Naive thymus-derived CD4-positive, alpha-beta T cell (primary cell): ENCODE results near the gene NRGN. TPM values are rescaled to one million over a fixed set of nuclear protein-coding genes. Genes with fewer than 3 reads are reported as not detected.
A peak's percentile ranks its signal among the peaks of the same experiment; 100 is the strongest.

ENCODE experiments used
- ATAC-seq: fragments of 150-1000 bp; cut with Tn5 transposase; 2 replicates; pipeline ENCODE4 v1.10.0; 2021; ENCODE audit warnings: mild to moderate bottlenecking, moderate library complexity
- CTCF ChIA-PET: fragments of 350-600 bp; sonication (Branson Sonifier 250); formaldehyde crosslinking; loops from one replicate; lab custom pipeline; 2021; ENCODE audit warnings: antibody characterized with exemption; lab: Charles Lee
- POLR2A ChIA-PET: fragments of 350-600 bp; sonication (Branson Sonifier 250); formaldehyde crosslinking; loops from one replicate; lab custom pipeline; 2021; ENCODE audit warnings: antibody characterized with exemption, inconsistent platforms; lab: Charles Lee
- DNase-seq, 9 donors: peaks; one replicate each; pipeline versions ENCODE4 v3.0.0 to v3.0.0-alpha.2; 2020 to 2022; ENCODE audit warnings: mixed read lengths in 1 of 9
- H3K27ac ChIP-seq: one replicate; pipeline ENCODE4 v1.7.0; 2013; ENCODE audit warnings: mild to moderate bottlenecking, low read depth, low read length, moderate library complexity
- H3K27me3 ChIP-seq, 2 donors: one replicate each; pipeline ENCODE4 v1.7.0; 2013; ENCODE audit warnings: low read length in 2 of 2, mild to moderate bottlenecking in 2 of 2, moderate library complexity in 2 of 2; ENCODE audit not compliant: control insufficient read depth in 2 of 2, insufficient read depth in 2 of 2
- H3K36me3 ChIP-seq, 3 experiments: 1 replicate in 2 of 3; 2 replicates in 1 of 3; pipeline ENCODE4 v1.7.0; 2013; ENCODE audit warnings: low read length in 3 of 3, mild to moderate bottlenecking in 3 of 3, moderate library complexity in 1 of 3; ENCODE audit not compliant: insufficient read depth in 3 of 3, control insufficient read depth in 2 of 3
- H3K4me1 ChIP-seq, 2 donors: one replicate each; pipeline ENCODE4 v1.7.0; 2013; ENCODE audit warnings: low read length in 2 of 2, mild to moderate bottlenecking in 2 of 2, moderate library complexity in 1 of 2; ENCODE audit not compliant: control insufficient read depth in 2 of 2, insufficient read depth in 2 of 2
- H3K4me3 ChIP-seq: 2 replicates; pipeline ENCODE4 v1.7.0; 2013; ENCODE audit warnings: mild to moderate bottlenecking, low read length
- H3K9me3 ChIP-seq, 3 experiments: 1 replicate in 2 of 3; 2 replicates in 1 of 3; pipeline ENCODE4 v1.7.0; 2013; ENCODE audit warnings: low read length in 3 of 3; ENCODE audit not compliant: control insufficient read depth in 2 of 3
- H3K27ac Mint-ChIP-seq, 9 donors: one replicate each; pipeline ENCODE4 v1.8.0; 2020 to 2022; ENCODE audit warnings: mixed read lengths in 9 of 9, mild to moderate bottlenecking in 8 of 9, moderate library complexity in 5 of 9, inconsistent platforms in 2 of 9
- H3K27me3 Mint-ChIP-seq, 5 donors: one replicate each; pipeline ENCODE4 v1.8.0; 2021 to 2022; ENCODE audit warnings: mixed read lengths in 5 of 5, mild to moderate bottlenecking in 1 of 5
- H3K36me3 Mint-ChIP-seq, 5 donors: one replicate each; pipeline ENCODE4 v1.8.0; 2020 to 2022; ENCODE audit warnings: mixed read lengths in 5 of 5, mild to moderate bottlenecking in 3 of 5, inconsistent platforms in 1 of 5
- H3K4me1 Mint-ChIP-seq, 7 donors: one replicate each; pipeline ENCODE4 v1.8.0; 2020 to 2022; ENCODE audit warnings: mixed read lengths in 7 of 7, mild to moderate bottlenecking in 3 of 7, inconsistent platforms in 1 of 7
- H3K4me3 Mint-ChIP-seq, 10 donors: one replicate each; pipeline ENCODE4 v1.8.0; 2020 to 2022; ENCODE audit warnings: mild to moderate bottlenecking in 10 of 10, mixed read lengths in 10 of 10, moderate library complexity in 6 of 10, inconsistent platforms in 2 of 10
- H3K9me3 Mint-ChIP-seq, 11 donors: one replicate each; pipeline ENCODE4 v1.8.0; 2020 to 2022; ENCODE audit warnings: mixed read lengths in 11 of 11, mild to moderate bottlenecking in 4 of 11, inconsistent platforms in 1 of 11, moderate library complexity in 1 of 11
- intact Hi-C, 2 donors: fragments of 100-400 bp; cut with micrococcal nuclease; formaldehyde crosslinking; loops; one replicate each; pipeline ENCODE4 v1.15.1; 2023
- polyA plus RNA-seq, 2 donors: library from polyadenylated mRNA; unstranded; fragments of 300-500 nt; fragmentation: Illumina TruSeq; gene quantifications; one replicate each; pipeline ENCODE4 v1.2.3, GENCODE V29; 2021
- total RNA-seq, 6 experiments: library from RNA in 5 of 6; stranded (reverse) in 5 of 6; gene quantifications; 1 replicate in 5 of 6; 2 replicates in 1 of 6; pipeline ENCODE4 v1.2.3 and lab custom pipeline; 2021 to 2026

NRGN gene
- total and polyA plus RNA-seq, 7 experiments from 2014 or later, result 1.2 to 48.7 (median 4.9) TPM; not detected in 2

- Mint-ChIP-seq H3K27me3 (peaks cover 6 to 68% (median 15%) of the 10 kb centered on the region in 5 donors), H3K36me3 (no peaks in the 10 kb centered on the region), H3K27ac (no peak overlapping the region), H3K9me3 (no peaks in the 10 kb centered on the region), H3K4me3 (no peak overlapping the region), H3K4me1 (peaks cover 6 to 30% (median 23%) of the 10 kb centered on the region in 7 donors)
- CTCF ChIA-PET, result no interaction called here
- Histone ChIP-seq H3K9me3 (no peaks in the 10 kb centered on the region), H3K27ac (no peak overlapping the region), H3K27me3 (no peaks in the 10 kb centered on the region), H3K36me3 (no peaks in the 10 kb centered on the region), H3K4me3 (no peak overlapping the region), H3K4me1 (peaks cover 0 to 5% of the 10 kb centered on the region in 2 donors)
- no peak for DNase-seq
- ATAC-seq, result no peak
- intact Hi-C loops, result no loop called here
- POLR2A ChIA-PET, result interaction anchor here (0.5 to 1.5 kb wide), 2 partner anchors 19 to 64 kb away, joined by 3 read pairs; no protein-coding TSS in a partner anchor
Observed at GRCh38 chr11:124724979-124725718, 14.6 kb upstream of the NRGN start.

- no peak for ATAC-seq
- no peaks in the 10 kb centered on the region for H3K9me3 Mint-ChIP-seq
- no peaks in the 10 kb centered on the region for H3K36me3 ChIP-seq
- no peaks in the 10 kb centered on the region for H3K9me3 ChIP-seq
- H3K27ac Mint-ChIP-seq, result peak overlapping the region in 1 of 9 donors; percentile 3
- peaks cover 6 to 30% (median 23%) of the 10 kb centered on the region in 7 donors for H3K4me1 Mint-ChIP-seq
- intact Hi-C loops, result no loop called here
- no peaks in the 10 kb centered on the region for H3K27me3 ChIP-seq
- DNase-seq, result no peak
- peaks cover 6 to 63% (median 15%) of the 10 kb centered on the region in 5 donors for H3K27me3 Mint-ChIP-seq
- ChIA-PET CTCF (no interaction called here), POLR2A (interaction anchor here (0.5 to 1.5 kb wide), 2 partner anchors 19 to 64 kb away, joined by 3 read pairs; no protein-coding TSS in a partner anchor)
- no peak overlapping the region for H3K4me3 ChIP-seq
- no peak overlapping the region for H3K27ac ChIP-seq
- no peak overlapping the region for H3K4me3 Mint-ChIP-seq
- H3K4me1 ChIP-seq, result peaks cover 0 to 5% of the 10 kb centered on the region in 2 donors
- H3K36me3 Mint-ChIP-seq, result no peaks in the 10 kb centered on the region
Observed at GRCh38 chr11:124725719-124726105, 14.0 kb upstream of the NRGN start.

- H3K9me3 Mint-ChIP-seq, result no peaks in the 10 kb centered on the region
- ChIA-PET CTCF (no interaction called here), POLR2A (no interaction called here)
- Histone ChIP-seq H3K27me3 (no peaks in the 10 kb centered on the region), H3K27ac (no peak overlapping the region), H3K9me3 (no peaks in the 10 kb centered on the region), H3K36me3 (no peaks in the 10 kb centered on the region), H3K4me3 (no peak overlapping the region), H3K4me1 (peaks cover 0 to 2% of the 10 kb centered on the region in 2 donors)
- H3K27me3 Mint-ChIP-seq, result peaks cover 6 to 47% (median 15%) of the 10 kb centered on the region in 5 donors
- no peak overlapping the region for H3K27ac Mint-ChIP-seq
- no peak for DNase-seq
- H3K4me3 Mint-ChIP-seq, result no peak overlapping the region
- intact Hi-C loops, result no loop called here
- no peak for ATAC-seq
- H3K36me3 Mint-ChIP-seq, result no peaks in the 10 kb centered on the region
- peaks cover 3 to 21% (median 18%) of the 10 kb centered on the region in 7 donors for H3K4me1 Mint-ChIP-seq
Observed at GRCh38 chr11:124727474-124727873, 12.3 kb upstream of the NRGN start.

GRCh38 chr11:124728134-124728533 is 11.6 kb upstream of the NRGN start:
- Mint-ChIP-seq H3K9me3 (no peaks in the 10 kb centered on the region), H3K27ac (no peak overlapping the region), H3K4me3 (no peak overlapping the region), H3K4me1 (peaks cover 0 to 20% (median 13%) of the 10 kb centered on the region in 7 donors), H3K27me3 (peaks cover 6 to 40% (median 8%) of the 10 kb centered on the region in 5 donors), H3K36me3 (no peaks in the 10 kb centered on the region)
- no peaks in the 10 kb centered on the region for H3K27me3 ChIP-seq
- H3K27ac ChIP-seq, result no peak overlapping the region
- no peaks in the 10 kb centered on the region for H3K9me3 ChIP-seq
- no peak overlapping the region for H3K4me3 ChIP-seq
- no peaks in the 10 kb centered on the region for H3K36me3 ChIP-seq
- POLR2A ChIA-PET, result no interaction called here
- no peaks in the 10 kb centered on the region for H3K4me1 ChIP-seq
- intact Hi-C loops, result no loop called here
- ATAC-seq (no peak), DNase-seq (no peak)
- CTCF ChIA-PET, result no interaction called here

- intact Hi-C loops, result no loop called here
- POLR2A ChIA-PET, result no interaction called here
- H3K9me3 Mint-ChIP-seq, result no peaks in the 10 kb centered on the region
- no peak for DNase-seq
- ATAC-seq, result no peak
- Histone ChIP-seq H3K27me3 (no peaks in the 10 kb centered on the region), H3K4me1 (no peaks in the 10 kb centered on the region), H3K4me3 (no peak overlapping the region), H3K36me3 (no peaks in the 10 kb centered on the region), H3K9me3 (no peaks in the 10 kb centered on the region), H3K27ac (no peak overlapping the region)
- H3K27me3 Mint-ChIP-seq, result peaks cover 6 to 30% (median 7%) of the 10 kb centered on the region in 5 donors
- CTCF ChIA-PET, result interaction anchor here (1.1 kb wide), 1 partner anchor 59 kb away, joined by 3 read pairs; no protein-coding TSS in a partner anchor
- H3K27ac Mint-ChIP-seq, result no peak overlapping the region
- H3K4me3 Mint-ChIP-seq, result no peak overlapping the region
- H3K4me1 Mint-ChIP-seq, result peaks cover 0 to 20% (median 13%) of the 10 kb centered on the region in 7 donors
- H3K36me3 Mint-ChIP-seq, result no peaks in the 10 kb centered on the region
Observed at GRCh38 chr11:124729571-124729970, 10.2 kb upstream of the NRGN start.

- Mint-ChIP-seq H3K4me3 (no peak overlapping the region), H3K27me3 (peaks cover 0 to 33% (median 0%) of the 10 kb centered on the region in 5 donors), H3K4me1 (peaks cover 0 to 8% (median 0%) of the 10 kb centered on the region in 7 donors), H3K27ac (no peak overlapping the region), H3K9me3 (no peaks in the 10 kb centered on the region), H3K36me3 (no peaks in the 10 kb centered on the region)
- Histone ChIP-seq H3K4me3 (no peak overlapping the region), H3K27ac (no peak overlapping the region), H3K27me3 (no peaks in the 10 kb centered on the region), H3K9me3 (no peaks in the 10 kb centered on the region), H3K36me3 (no peaks in the 10 kb centered on the region), H3K4me1 (no peaks in the 10 kb centered on the region)
- DNase-seq, result no peak
- intact Hi-C loops, result no loop called here
- CTCF ChIA-PET, result no interaction called here
- peak; percentile 59 for ATAC-seq
- POLR2A ChIA-PET, result no interaction called here
Observed at GRCh38 chr11:124732230-124732629, 7.5 kb upstream of the NRGN start.
